PC-3 (cell line): ENCODE measurements around the gene TLDC2.

ENCODE experiments used
- CTCF ChIP-seq: fragments of 300-600 bp; sonication (generic); conservative IDR thresholded peaks from 2 replicates; pipeline ENCODE4 v1.5.1; 2017; ENCODE audit warnings: antibody characterized with exemption, low read depth, mild to moderate bottlenecking, low read length
- EZH2 ChIP-seq: fragments of 300-600 bp; sonication (generic); IDR thresholded peaks from one replicate; pipeline ENCODE4 v1.6.1; 2017; ENCODE audit warnings: antibody characterized with exemption, mild to moderate bottlenecking, low read length; ENCODE audit not compliant: unreplicated experiment

- TF ChIP-seq EZH2 (no peak), CTCF (no peak)
Measured at GRCh38 chr20:36883977-36884535, 8.1 kb downstream of the TLDC2 start.
